Spleen (tissue), 11 donors: ENCODE data around the gene TBL1X. TPM values are rescaled to one million over a fixed set of nuclear protein-coding genes. Genes with fewer than 3 reads are reported as not detected.

Experiments used
- DNase-seq: peaks from one replicate; pipeline ENCODE4 v3.0.0-alpha.2; 2020
- H3K27ac ChIP-seq, 8 donors: fragments of 200-600 bp; sonication (generic) in 7 of 8; 1 replicate in 4 of 8; 2 replicates in 4 of 8; pipeline versions ENCODE4 v1.5.0 to v1.8.0; 2016 to 2021; ENCODE audit warnings: inconsistent platforms in 4 of 8, mild to moderate bottlenecking in 4 of 8, moderate library complexity in 1 of 8
- H3K27me3 ChIP-seq, 7 donors: fragments of 200-600 bp; sonication (generic) in 6 of 7; replicated peaks in 1 of 7; 1 replicate in 4 of 7; 2 replicates in 3 of 7; pipeline versions ENCODE4 v1.5.0 to v1.8.0; 2016 to 2021; ENCODE audit warnings: inconsistent platforms in 3 of 7, mild to moderate bottlenecking in 1 of 7
- H3K36me3 ChIP-seq, 6 donors: fragments of 200-600 bp; sonication (generic) in 5 of 6; 1 replicate in 4 of 6; 2 replicates in 2 of 6; pipeline versions ENCODE4 v1.5.0 to v1.8.0; 2016 to 2021; ENCODE audit warnings: inconsistent platforms in 2 of 6
- H3K4me1 ChIP-seq, 6 donors: fragments of 200-600 bp; sonication (generic) in 5 of 6; 1 replicate in 3 of 6; 2 replicates in 3 of 6; pipeline versions ENCODE4 v1.5.0 to v1.8.0; 2016 to 2021; ENCODE audit warnings: inconsistent platforms in 3 of 6
- H3K4me3 ChIP-seq, 8 donors: fragments of 200-600 bp; sonication (generic) in 7 of 8; 1 replicate in 4 of 8; 2 replicates in 4 of 8; pipeline versions ENCODE4 v1.5.0 to v1.8.0; 2016 to 2021; ENCODE audit warnings: inconsistent platforms in 4 of 8, mild to moderate bottlenecking in 4 of 8, moderate library complexity in 2 of 8
- H3K9me3 ChIP-seq, 8 donors: fragments of 200-600 bp; sonication (generic) in 7 of 8; 1 replicate in 4 of 8; 2 replicates in 4 of 8; pipeline versions ENCODE4 v1.5.0 to v1.8.0; 2016 to 2021; ENCODE audit warnings: inconsistent platforms in 4 of 8
- POLR2A ChIP-seq, 3 donors: fragments of 450-650 bp; IDR thresholded peaks; one replicate each; pipeline ENCODE4 v1.5.1; 2017; ENCODE audit warnings: antibody characterized with exemption in 3 of 3, mild to moderate bottlenecking in 1 of 3
- POLR2AphosphoS5 ChIP-seq, 3 donors: sonication (generic); formaldehyde crosslinking; IDR thresholded peaks; one replicate each; pipeline ENCODE4 v1.5.1; 2017; ENCODE audit warnings: antibody characterized with exemption in 3 of 3
- WGBS, 5 donors: extraction: QIAGEN DNeasy Blood & Tissue Kit in 3 of 5; methylation state at CpG; one replicate each; pipeline versions ENCODE4 v1.1.5 to v1.1.7; 2013 to 2018; 5-methylcytosine and 5-hydroxymethylcytosine counted together
- intact Hi-C: fragments of 100-400 bp; cut with DNase I; formaldehyde crosslinking; loops from one replicate; pipeline ENCODE4 v1.15.0; 2023; ENCODE audit warnings: low total_unique reads
- polyA plus RNA-seq, 3 donors: library from polyadenylated mRNA; stranded (reverse); fragments of 200-250 nt; gene quantifications; one replicate each; pipeline ENCODE4 v1.2.1, GENCODE V29; 2013
- total RNA-seq, 7 donors: library from RNA; depleted of rRNA in 3 of 7; stranded (reverse); fragments of >200 nt in 3 of 7; fragmentation: NEBNext Ultra II Directional in 4 of 7; extraction: Animal tissue kit (Norgen Biotek cat#: 25700) in 4 of 7; gene quantifications; one replicate each; pipeline versions ENCODE4 v1.1.0 to v1.2.1, GENCODE V29; 2016 to 2021
- TF ChIP-seq, protein P1 (sequence below), 11 experiments: fragments of 200-600 bp in 7 of 11; fragments of 450-650 bp in 4 of 11; sonication (generic) in 4 of 11; IDR thresholded peaks in 8 of 11; conservative IDR thresholded peaks in 3 of 11; 1 replicate in 7 of 11; 2 replicates in 4 of 11; pipeline versions ENCODE4 v1.4.0 to v1.8.0; 2016 to 2021; ENCODE audit warnings: antibody characterized with exemption in 11 of 11, inconsistent platforms in 4 of 11, mild to moderate bottlenecking in 1 of 11
- donor health status: healthy with polysubstance abuse.
- donor health status: DM: no; HTN: no; CAD: no; lungs with moderate emphysema.
- donor health status: DM: no; HTN: no; CAD: no.
- donor health status: Bipolar disorder and iron deficiency.
- donor health status: healthy.
- donor health status: DM: no; HTN: no; CAD: no.
- donor health status: DM: yes; HTN: yes; CAD: no.

The TBL1X gene
- total and polyA plus RNA-seq, 10 donors: 3.0 to 37.2 (median 21.4) TPM

- no peak for TF ChIP-seq POLR2AphosphoS5 (IDR thresholded peaks at IDR 0.05)
- TF ChIP-seq, protein P1, sequence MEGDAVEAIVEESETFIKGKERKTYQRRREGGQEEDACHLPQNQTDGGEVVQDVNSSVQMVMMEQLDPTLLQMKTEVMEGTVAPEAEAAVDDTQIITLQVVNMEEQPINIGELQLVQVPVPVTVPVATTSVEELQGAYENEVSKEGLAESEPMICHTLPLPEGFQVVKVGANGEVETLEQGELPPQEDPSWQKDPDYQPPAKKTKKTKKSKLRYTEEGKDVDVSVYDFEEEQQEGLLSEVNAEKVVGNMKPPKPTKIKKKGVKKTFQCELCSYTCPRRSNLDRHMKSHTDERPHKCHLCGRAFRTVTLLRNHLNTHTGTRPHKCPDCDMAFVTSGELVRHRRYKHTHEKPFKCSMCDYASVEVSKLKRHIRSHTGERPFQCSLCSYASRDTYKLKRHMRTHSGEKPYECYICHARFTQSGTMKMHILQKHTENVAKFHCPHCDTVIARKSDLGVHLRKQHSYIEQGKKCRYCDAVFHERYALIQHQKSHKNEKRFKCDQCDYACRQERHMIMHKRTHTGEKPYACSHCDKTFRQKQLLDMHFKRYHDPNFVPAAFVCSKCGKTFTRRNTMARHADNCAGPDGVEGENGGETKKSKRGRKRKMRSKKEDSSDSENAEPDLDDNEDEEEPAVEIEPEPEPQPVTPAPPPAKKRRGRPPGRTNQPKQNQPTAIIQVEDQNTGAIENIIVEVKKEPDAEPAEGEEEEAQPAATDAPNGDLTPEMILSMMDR (IDR thresholded peaks at IDR 0.05 in 8 of 11, conservative IDR thresholded peaks at IDR 0.05 in 3 of 11): no peak
- no peak for TF ChIP-seq POLR2A (IDR thresholded peaks at IDR 0.05)
- no peaks in the 10 kb centered on the region for H3K36me3 ChIP-seq
- no peak overlapping the region for H3K27ac ChIP-seq
- no peaks in the 10 kb centered on the region for H3K9me3 ChIP-seq
- no peaks in the 10 kb centered on the region for H3K27me3 ChIP-seq
- no peak overlapping the region for H3K4me3 ChIP-seq
- 92 to 98% (median 96%) methylated on average over 5 to 6 of the region's 6 CpGs for WGBS, 5 donors
- intact Hi-C loops: no loop called here
- no peaks in the 10 kb centered on the region for H3K4me1 ChIP-seq
- DNase-seq: no peak
These were observed 164.1 kb downstream of the TBL1X start for GRCh38 chrX:9628779-9629493.

- Histone ChIP-seq H3K9me3 (no peaks in the 10 kb centered on the region), H3K27me3 (no peaks in the 10 kb centered on the region), H3K4me1 (no peaks in the 10 kb centered on the region), H3K27ac (no peak overlapping the region), H3K4me3 (no peak overlapping the region), H3K36me3 (no peaks in the 10 kb centered on the region)
- 74 to 90% (median 79%) methylated on average over 7 of the region's 7 CpGs for WGBS, 5 donors
- no peak for TF ChIP-seq POLR2AphosphoS5 (IDR thresholded peaks at IDR 0.05)
- no peak for TF ChIP-seq POLR2A (IDR thresholded peaks at IDR 0.05)
- intact Hi-C loops: no loop called here
- no peak for DNase-seq
These were observed 169.7 kb downstream of the TBL1X start for GRCh38 chrX:9634551-9634950.

DNA sequence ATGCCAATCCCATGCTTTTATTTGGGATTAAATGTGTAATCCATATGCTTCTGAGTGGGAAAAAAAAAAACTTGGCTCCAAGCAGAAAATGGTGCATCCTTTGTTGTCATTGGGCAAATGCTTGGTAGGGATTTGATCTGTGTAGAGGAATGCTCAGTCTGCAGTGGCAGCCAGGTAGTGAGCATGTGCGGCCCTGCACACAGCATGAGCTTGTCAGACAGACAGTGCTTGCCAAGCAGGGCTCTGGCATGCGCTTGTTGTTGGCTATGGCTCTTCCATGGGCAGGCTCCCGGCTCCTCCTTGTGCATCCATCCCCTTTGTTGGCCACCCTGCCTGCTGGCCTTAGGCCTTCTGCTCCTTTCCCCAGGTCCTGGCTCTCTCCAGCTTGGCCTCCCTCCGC lies 170.5 kb downstream of the TBL1X start:
- H3K27me3 ChIP-seq: no peaks in the 10 kb centered on the region
- no peak overlapping the region for H3K27ac ChIP-seq
- intact Hi-C loops: no loop called here
- no peaks in the 10 kb centered on the region for H3K9me3 ChIP-seq
- 80 to 96% (median 94%) methylated on average over 4 of the region's 4 CpGs; no CpG with 5 or more reads in 1 of the 5 donors for WGBS, 5 donors
- H3K4me1 ChIP-seq: no peaks in the 10 kb centered on the region
- H3K4me3 ChIP-seq: no peak overlapping the region
- H3K36me3 ChIP-seq: no peaks in the 10 kb centered on the region
- TF ChIP-seq, protein P1 (IDR thresholded peaks at IDR 0.05 in 8 of 11, conservative IDR thresholded peaks at IDR 0.05 in 3 of 11): no peak
- DNase-seq: no peak

GRCh38 chrX:9635803-9636202 lies 170.9 kb downstream of the TBL1X start:
- TF ChIP-seq, protein P1 (IDR thresholded peaks at IDR 0.05 in 8 of 11, conservative IDR thresholded peaks at IDR 0.05 in 3 of 11): no peak
- TF ChIP-seq POLR2A (IDR thresholded peaks at IDR 0.05): no peak
- TF ChIP-seq POLR2AphosphoS5 (IDR thresholded peaks at IDR 0.05): no peak
- H3K9me3 ChIP-seq: no peaks in the 10 kb centered on the region
- H3K4me1 ChIP-seq: no peaks in the 10 kb centered on the region
- intact Hi-C loops: no loop called here
- H3K27ac ChIP-seq: no peak overlapping the region
- H3K4me3 ChIP-seq: no peak overlapping the region
- no peak for DNase-seq
- H3K36me3 ChIP-seq: no peaks in the 10 kb centered on the region
- 76 to 92% (median 86%) methylated on average over 4 of the region's 4 CpGs; no CpG with 5 or more reads in 1 of the 5 donors for WGBS, 5 donors
- H3K27me3 ChIP-seq: no peaks in the 10 kb centered on the region
